ENCODE measurements around the gene CD300A. TPM values are rescaled to one million over a fixed set of nuclear protein-coding genes. Genes with fewer than 3 reads are reported as not detected.

Gene CD300A
- total RNA-seq, 1 experiment from 2014 or later = 0.45 TPM

DNA sequence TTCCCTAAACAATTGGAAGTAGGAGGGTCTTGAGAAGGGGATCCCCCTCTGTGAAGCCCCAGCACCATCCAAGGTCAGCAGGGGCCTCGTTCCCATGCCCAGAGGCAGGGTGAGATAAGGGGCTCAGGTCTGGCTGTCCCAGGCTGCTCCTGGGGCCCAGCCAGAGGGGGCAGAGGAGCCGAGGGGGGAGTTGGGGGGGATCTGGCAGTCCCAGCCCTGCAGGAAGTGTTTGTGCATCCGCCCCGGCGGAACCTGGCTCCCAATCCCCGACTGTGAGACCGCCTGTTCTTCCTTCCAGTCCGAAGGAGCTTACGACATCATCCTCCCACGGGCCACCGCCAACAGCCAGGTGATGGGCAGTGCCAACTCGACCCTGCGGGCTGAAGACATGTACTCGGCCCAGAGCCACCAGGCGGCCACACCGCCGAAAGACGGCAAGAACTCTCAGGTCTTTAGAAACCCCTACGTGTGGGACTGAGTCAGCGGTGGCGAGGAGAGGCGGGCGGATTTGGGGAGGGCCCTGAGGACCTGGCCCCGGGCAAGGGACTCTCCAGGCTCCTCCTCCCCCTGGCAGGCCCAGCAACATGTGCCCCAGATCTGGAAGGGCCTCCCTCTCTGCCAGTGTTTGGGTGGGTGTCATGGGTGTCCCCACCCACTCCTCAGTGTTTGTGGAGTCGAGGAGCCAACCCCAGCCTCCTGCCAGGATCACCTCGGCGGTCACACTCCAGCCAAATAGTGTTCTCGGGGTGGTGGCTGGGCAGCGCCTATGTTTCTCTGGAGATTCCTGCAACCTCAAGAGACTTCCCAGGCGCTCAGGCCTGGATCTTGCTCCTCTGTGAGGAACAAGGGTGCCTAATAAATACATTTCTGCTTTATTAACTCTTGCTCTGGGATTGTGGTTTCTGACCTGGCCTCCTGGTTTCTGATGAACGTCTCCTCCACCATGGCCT, 19.6 kb upstream of the CD300A start:
- H3K27ac Mint-ChIP-seq (ENCODE audit: unreplicated experiment) = no peak overlapping the region
- no peak for DNase-seq
- TF ChIP-seq, protein P1, sequence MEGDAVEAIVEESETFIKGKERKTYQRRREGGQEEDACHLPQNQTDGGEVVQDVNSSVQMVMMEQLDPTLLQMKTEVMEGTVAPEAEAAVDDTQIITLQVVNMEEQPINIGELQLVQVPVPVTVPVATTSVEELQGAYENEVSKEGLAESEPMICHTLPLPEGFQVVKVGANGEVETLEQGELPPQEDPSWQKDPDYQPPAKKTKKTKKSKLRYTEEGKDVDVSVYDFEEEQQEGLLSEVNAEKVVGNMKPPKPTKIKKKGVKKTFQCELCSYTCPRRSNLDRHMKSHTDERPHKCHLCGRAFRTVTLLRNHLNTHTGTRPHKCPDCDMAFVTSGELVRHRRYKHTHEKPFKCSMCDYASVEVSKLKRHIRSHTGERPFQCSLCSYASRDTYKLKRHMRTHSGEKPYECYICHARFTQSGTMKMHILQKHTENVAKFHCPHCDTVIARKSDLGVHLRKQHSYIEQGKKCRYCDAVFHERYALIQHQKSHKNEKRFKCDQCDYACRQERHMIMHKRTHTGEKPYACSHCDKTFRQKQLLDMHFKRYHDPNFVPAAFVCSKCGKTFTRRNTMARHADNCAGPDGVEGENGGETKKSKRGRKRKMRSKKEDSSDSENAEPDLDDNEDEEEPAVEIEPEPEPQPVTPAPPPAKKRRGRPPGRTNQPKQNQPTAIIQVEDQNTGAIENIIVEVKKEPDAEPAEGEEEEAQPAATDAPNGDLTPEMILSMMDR (IDR thresholded peaks at IDR 0.05; ENCODE audit: unreplicated experiment) = no peak
- CTCF ChIA-PET = no interaction called here
- H3K4me1 Mint-ChIP-seq (ENCODE audit: low read depth, unreplicated experiment) = peaks cover 22% of the 10 kb centered on the region
- BruUV-seq (replicated peaks) = no TSS peak
- no peaks in the 10 kb centered on the region for H3K27me3 Mint-ChIP-seq (ENCODE audit: unreplicated experiment)
- no peak overlapping the region for H3K4me3 Mint-ChIP-seq (ENCODE audit: low read depth, unreplicated experiment)
- no peaks in the 10 kb centered on the region for H3K9me3 Mint-ChIP-seq (ENCODE audit: low read depth, unreplicated experiment)
- peaks cover 12% of the 10 kb centered on the region for H3K36me3 Mint-ChIP-seq (ENCODE audit: insufficient read depth, unreplicated experiment)
- intact Hi-C loops (cut with micrococcal nuclease; ENCODE audit: unreplicated experiment) = no loop called here

DNA sequence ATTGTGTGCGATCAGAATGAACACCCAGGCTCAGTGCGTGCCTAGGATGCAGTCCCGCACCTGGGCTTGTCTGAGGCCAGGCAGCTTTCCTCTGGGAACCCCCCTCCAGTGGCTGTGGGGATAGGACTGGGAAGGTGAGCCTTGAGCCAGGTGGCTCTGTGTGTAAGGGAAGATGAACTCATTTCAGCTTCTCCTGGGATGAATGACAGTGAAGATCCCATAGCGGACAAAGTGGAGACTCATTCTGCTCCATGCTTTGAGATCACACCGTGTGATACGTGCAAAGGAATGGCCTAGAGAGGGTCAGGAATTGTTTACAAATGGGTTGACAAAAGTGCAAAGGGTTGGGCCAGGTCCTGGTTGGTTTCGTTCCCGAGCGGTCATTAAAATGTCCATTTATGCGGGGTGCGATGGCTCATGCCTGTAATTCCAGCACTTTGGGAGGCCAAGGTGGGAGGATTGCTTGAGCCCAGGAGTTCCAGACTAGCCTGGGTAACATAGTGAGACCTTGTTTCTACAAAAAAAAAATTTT, 18.7 kb upstream of the CD300A start:
- H3K4me1 Mint-ChIP-seq (ENCODE audit: low read depth, unreplicated experiment) = peaks cover 15% of the 10 kb centered on the region

DNA sequence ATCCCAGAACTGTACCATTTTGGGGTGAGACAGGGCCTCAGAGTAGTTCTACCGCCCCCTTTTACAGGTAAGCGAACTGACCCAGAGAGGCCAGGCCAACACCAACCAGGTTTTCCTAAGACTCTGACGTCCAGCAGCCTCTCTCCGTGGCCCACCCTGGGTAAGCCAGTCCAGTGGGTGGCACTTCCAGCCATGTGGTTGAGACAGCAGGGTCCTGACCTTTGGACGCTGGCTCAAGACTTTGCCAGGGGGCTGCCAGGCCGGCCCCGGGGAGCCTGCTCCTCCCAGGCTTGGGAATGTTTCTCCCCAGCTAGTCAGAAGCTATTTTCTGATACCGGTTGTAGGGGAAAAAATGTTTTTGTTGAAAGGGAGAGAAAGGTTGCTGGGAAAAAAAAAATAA, 17.7 kb upstream of the CD300A start:
- Mint-ChIP-seq H3K9me3 (ENCODE audit: low read depth, unreplicated experiment) (no peaks in the 10 kb centered on the region), H3K4me1 (ENCODE audit: low read depth, unreplicated experiment) (peaks cover 6% of the 10 kb centered on the region)
- CTCF ChIA-PET = no interaction called here

More for the DNA sequence above, 18.7 kb upstream of the CD300A start:
- Mint-ChIP-seq H3K4me3 (ENCODE audit: low read depth, unreplicated experiment) (no peak overlapping the region), H3K27ac (ENCODE audit: unreplicated experiment) (no peak overlapping the region), H3K36me3 (ENCODE audit: insufficient read depth, unreplicated experiment) (peaks cover 7% of the 10 kb centered on the region), H3K9me3 (ENCODE audit: low read depth, unreplicated experiment) (no peaks in the 10 kb centered on the region), H3K27me3 (ENCODE audit: unreplicated experiment) (no peaks in the 10 kb centered on the region)
- CTCF ChIA-PET = no interaction called here
- no peak for DNase-seq
- TF ChIP-seq, protein P1 (IDR thresholded peaks at IDR 0.05; ENCODE audit: unreplicated experiment) = no peak
- BruUV-seq (replicated peaks) = no TSS peak
- intact Hi-C loops (cut with micrococcal nuclease; ENCODE audit: unreplicated experiment) = no loop called here

DNA sequence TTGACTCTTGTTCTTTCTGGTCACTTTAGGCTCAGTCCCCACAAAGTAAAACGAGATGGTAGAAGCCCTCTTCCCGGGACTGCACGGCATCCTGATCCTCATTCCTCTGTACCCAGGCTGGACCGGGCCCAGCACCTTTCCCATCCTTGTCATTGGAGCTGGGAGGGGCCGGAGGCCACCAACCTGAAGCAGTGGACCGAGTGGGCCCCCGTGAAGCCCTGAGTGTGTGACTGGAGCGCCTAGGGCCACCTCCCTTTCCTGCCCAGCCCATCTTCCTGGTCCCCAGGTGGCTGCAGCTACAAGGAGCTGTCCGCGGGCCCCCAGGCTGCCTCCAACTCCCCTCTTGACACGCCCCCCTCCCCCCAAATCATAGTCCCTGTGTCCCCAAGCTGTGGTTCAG, 17.1 kb upstream of the CD300A start:
- no peaks in the 10 kb centered on the region for H3K36me3 Mint-ChIP-seq (ENCODE audit: insufficient read depth, unreplicated experiment)
- CTCF ChIA-PET = no interaction called here

More for the DNA sequence above, 17.7 kb upstream of the CD300A start:
- Mint-ChIP-seq H3K27me3 (ENCODE audit: unreplicated experiment) (no peaks in the 10 kb centered on the region), H3K4me3 (ENCODE audit: low read depth, unreplicated experiment) (no peak overlapping the region), H3K36me3 (ENCODE audit: insufficient read depth, unreplicated experiment) (no peaks in the 10 kb centered on the region), H3K27ac (ENCODE audit: unreplicated experiment) (no peak overlapping the region)
- intact Hi-C loops (cut with micrococcal nuclease; ENCODE audit: unreplicated experiment) = no loop called here
- DNase-seq = no peak
- BruUV-seq (replicated peaks) = no TSS peak
- TF ChIP-seq, protein P1 (IDR thresholded peaks at IDR 0.05; ENCODE audit: unreplicated experiment) = no peak

More for the DNA sequence above, 17.1 kb upstream of the CD300A start:
- Mint-ChIP-seq H3K27me3 (ENCODE audit: unreplicated experiment) (no peaks in the 10 kb centered on the region), H3K9me3 (ENCODE audit: low read depth, unreplicated experiment) (no peaks in the 10 kb centered on the region), H3K4me3 (ENCODE audit: low read depth, unreplicated experiment) (no peak overlapping the region), H3K27ac (ENCODE audit: unreplicated experiment) (no peak overlapping the region), H3K4me1 (ENCODE audit: low read depth, unreplicated experiment) (peaks cover under 1% of the 10 kb centered on the region)
- intact Hi-C loops (cut with micrococcal nuclease; ENCODE audit: unreplicated experiment) = no loop called here
- no peak for DNase-seq
- TF ChIP-seq, protein P1 (IDR thresholded peaks at IDR 0.05; ENCODE audit: unreplicated experiment) = no peak
- no TSS peak for BruUV-seq (replicated peaks)
